ENCODE results near the gene TAB2.
A peak's percentile ranks its signal among the peaks of the same experiment; 100 is the strongest.

The TAB2 gene

GRCh38 chr6:149451376-149452036 is 134.0 kb downstream of the TAB2 start:
- no peak for TF ChIP-seq CTCF (IDR thresholded peaks at IDR 0.05)
- DNase-seq (ENCODE audit: low spot score), result no peak
- no peak overlapping the region for H3K27ac ChIP-seq
- peak overlapping the region; percentile 66 for H3K4me3 ChIP-seq

GRCh38 chr6:149452037-149452939 is 134.8 kb downstream of the TAB2 start:
- no peak for DNase-seq (ENCODE audit: low spot score)
- no peak for TF ChIP-seq CTCF (IDR thresholded peaks at IDR 0.05)
- H3K4me3 ChIP-seq, result no peak overlapping the region
- no peak overlapping the region for H3K27ac ChIP-seq

- Histone ChIP-seq H3K4me3 (peak overlapping the region; percentile 40), H3K27ac (peak overlapping the region in 1 of 2 donors; percentile 61)
- TF ChIP-seq CTCF (IDR thresholded peaks at IDR 0.05), result no peak
- no peak for DNase-seq (ENCODE audit: low spot score)
Observed at GRCh38 chr6:149453597-149454345, 136.3 kb downstream of the TAB2 start.

- peak; percentile 98 for DNase-seq (ENCODE audit: low spot score)
- TF ChIP-seq CTCF (IDR thresholded peaks at IDR 0.05), result no peak
- peak overlapping the region in 1 of 2 donors; percentile 61 for H3K27ac ChIP-seq
- peak overlapping the region; percentile 40 for H3K4me3 ChIP-seq
Observed at GRCh38 chr6:149454346-149454848, 136.9 kb downstream of the TAB2 start.

- no peak for TF ChIP-seq CTCF (IDR thresholded peaks at IDR 0.05)
- peak overlapping the region; percentile 44 to 61 for H3K27ac ChIP-seq
- no peak for DNase-seq (ENCODE audit: low spot score)
- H3K4me3 ChIP-seq, result no peak overlapping the region
Observed at GRCh38 chr6:149455031-149455732, 137.7 kb downstream of the TAB2 start.

GRCh38 chr6:149456311-149457021 is 139.0 kb downstream of the TAB2 start:
- DNase-seq (ENCODE audit: low spot score), result no peak
- Histone ChIP-seq H3K4me3 (no peak overlapping the region), H3K27ac (no peak overlapping the region)
- no peak for TF ChIP-seq CTCF (IDR thresholded peaks at IDR 0.05)

Measured in coronary artery (tissue), 2 donors.